DOHH2 (cell line): ENCODE data around the gene ZBTB7C.

ENCODE experiments used
- H3F3A ChIP-seq: fragments of 200-600 bp; sonication (generic), shearing (Covaris generic); 2 replicates; pipeline ENCODE4 v1.6.0; 2016; ENCODE audit warnings: antibody characterized with exemption, mild to moderate bottlenecking; ENCODE audit not compliant: control insufficient read depth, insufficient read depth
- H3K27ac ChIP-seq: fragments of 200-600 bp; sonication (generic); 2 replicates; pipeline ENCODE4 v1.5.1; 2014; ENCODE audit warnings: low read depth, mild to moderate bottlenecking, low read length, moderate library complexity
- H3K27me3 ChIP-seq: fragments of 200-600 bp; sonication (generic); 2 replicates; pipeline ENCODE4 v1.6.1; 2014; ENCODE audit warnings: mild to moderate bottlenecking, low read length, mixed read lengths; ENCODE audit not compliant: control insufficient read depth
- H3K36me3 ChIP-seq: fragments of 200-600 bp; sonication (generic); 2 replicates; pipeline ENCODE4 v1.6.1; 2014; ENCODE audit warnings: mild to moderate bottlenecking, low read length, moderate library complexity, mixed read lengths; ENCODE audit not compliant: control insufficient read depth
- H3K4me1 ChIP-seq: fragments of 200-600 bp; sonication (generic); 2 replicates; pipeline ENCODE4 v1.6.1; 2014; ENCODE audit warnings: mild to moderate bottlenecking, low read length, mixed read lengths; ENCODE audit not compliant: control insufficient read depth
- H3K4me2 ChIP-seq: fragments of 200-600 bp; sonication (generic); 2 replicates; pipeline ENCODE4 v1.6.0; 2014; ENCODE audit warnings: mild to moderate bottlenecking, low read length, moderate library complexity
- H3K4me3 ChIP-seq: fragments of 200-600 bp; sonication (generic); 2 replicates; pipeline ENCODE4 v1.5.1; 2014; ENCODE audit warnings: mild to moderate bottlenecking, low read length, mixed read lengths
- H3K79me2 ChIP-seq: fragments of 200-600 bp; sonication (generic); 2 replicates; pipeline ENCODE4 v1.6.1; 2014; ENCODE audit warnings: mild to moderate bottlenecking, low read length, mixed read lengths; ENCODE audit not compliant: control insufficient read depth
- H3K9me2 ChIP-seq: fragments of 200-600 bp; sonication (generic); replicated peaks from 2 replicates; pipeline ENCODE4 v1.6.1; 2014; ENCODE audit warnings: mild to moderate bottlenecking, low read length, mixed read lengths; ENCODE audit not compliant: control insufficient read depth
- H3K9me3 ChIP-seq: fragments of 200-600 bp; sonication (generic); 2 replicates; pipeline ENCODE4 v1.6.1; 2014; ENCODE audit warnings: antibody characterized with exemption, low read length, mixed read lengths; ENCODE audit not compliant: control insufficient read depth, insufficient read depth
- H4K20me1 ChIP-seq: fragments of 200-600 bp; sonication (generic); 2 replicates; pipeline ENCODE4 v1.6.0; 2014; ENCODE audit warnings: low read depth, mild to moderate bottlenecking, antibody characterized with exemption, low read length, moderate library complexity; ENCODE audit not compliant: control insufficient read depth, insufficient read depth
- CTCF ChIP-seq: fragments of 200-600 bp; sonication (generic); IDR thresholded peaks from one replicate; pipeline ENCODE4 v1.5.1; 2014; ENCODE audit warnings: antibody characterized with exemption, mild to moderate bottlenecking, low read depth, low read length; ENCODE audit not compliant: poor library complexity, severe bottlenecking
- EZH2phosphoT487 ChIP-seq: fragments of 200-600 bp; sonication (generic); IDR thresholded peaks from 2 replicates; pipeline ENCODE4 v1.6.1; 2017; ENCODE audit warnings: borderline replicate concordance, mild to moderate bottlenecking, antibody characterized with exemption, low read length, moderate library complexity, mixed read lengths

Gene ZBTB7C

GRCh38 chr18:48402953-48403352 is 6.2 kb downstream of the ZBTB7C start:
- no peaks in the 10 kb centered on the region for H4K20me1 ChIP-seq
- H3K4me2 ChIP-seq, result no peak overlapping the region

GRCh38 chr18:48399303-48400075 is 9.7 kb downstream of the ZBTB7C start:
- no peaks in the 10 kb centered on the region for H3K79me2 ChIP-seq
- no peaks in the 10 kb centered on the region for H3K4me1 ChIP-seq
- H3K27ac ChIP-seq, result no peak overlapping the region
- H3K9me3 ChIP-seq, result no peaks in the 10 kb centered on the region
- TF ChIP-seq EZH2phosphoT487 (no peak), CTCF (no peak)
- H3K9me2 ChIP-seq, result no peaks in the 10 kb centered on the region
- no peaks in the 10 kb centered on the region for H3F3A ChIP-seq
- no peak overlapping the region for H3K4me2 ChIP-seq
- no peaks in the 10 kb centered on the region for H4K20me1 ChIP-seq
- no peak overlapping the region for H3K4me3 ChIP-seq
- no peaks in the 10 kb centered on the region for H3K36me3 ChIP-seq
- H3K27me3 ChIP-seq, result peaks cover 5% of the 10 kb centered on the region; the same call in 1 of the 2 replicates

More at GRCh38 chr18:48402953-48403352, 6.2 kb downstream of the ZBTB7C start:
- TF ChIP-seq EZH2phosphoT487 (no peak), CTCF (no peak)
- Histone ChIP-seq H3F3A (no peaks in the 10 kb centered on the region), H3K4me1 (no peaks in the 10 kb centered on the region), H3K27me3 (peaks cover 25% of the 10 kb centered on the region), H3K9me2 (no peaks in the 10 kb centered on the region), H3K27ac (no peak overlapping the region), H3K79me2 (no peaks in the 10 kb centered on the region), H3K4me3 (no peak overlapping the region), H3K9me3 (no peaks in the 10 kb centered on the region), H3K36me3 (no peaks in the 10 kb centered on the region)

- Histone ChIP-seq H4K20me1 (no peaks in the 10 kb centered on the region), H3K9me3 (no peaks in the 10 kb centered on the region), H3K27me3 (peaks cover 9% of the 10 kb centered on the region; the same call in 1 of the 2 replicates), H3K36me3 (no peaks in the 10 kb centered on the region), H3F3A (no peaks in the 10 kb centered on the region), H3K4me2 (no peak overlapping the region), H3K27ac (no peak overlapping the region), H3K4me3 (no peak overlapping the region), H3K79me2 (no peaks in the 10 kb centered on the region), H3K9me2 (no peaks in the 10 kb centered on the region), H3K4me1 (no peaks in the 10 kb centered on the region)
- TF ChIP-seq CTCF, result no peak
- TF ChIP-seq EZH2phosphoT487, result no peak
Measured at GRCh38 chr18:48398074-48398473, 11.1 kb downstream of the ZBTB7C start.
